GM21390 (cell line): ENCODE measurements around the gene KCNN1.
A peak's percentile ranks its signal among the peaks of the same experiment; 100 is the strongest.
"Not testable (repeated sequence)": the region's sequence is repeated elsewhere in the genome, so short reads cannot be mapped to it uniquely, and the experiment has no call there.

Experiments used
- ATAC-seq: cut with Tn5 transposase; IDR thresholded peaks from one replicate; pipeline ENCODE4 v1.9.1; 2021; ENCODE audit not compliant: unreplicated experiment

The KCNN1 gene

GRCh38 chr19:17967257-17968051 is 547 bp downstream of the KCNN1 start:
- no peak for ATAC-seq

- no peak for ATAC-seq
Observed at GRCh38 chr19:17968362-17968761, 1.5 kb downstream of the KCNN1 start.

DNA sequence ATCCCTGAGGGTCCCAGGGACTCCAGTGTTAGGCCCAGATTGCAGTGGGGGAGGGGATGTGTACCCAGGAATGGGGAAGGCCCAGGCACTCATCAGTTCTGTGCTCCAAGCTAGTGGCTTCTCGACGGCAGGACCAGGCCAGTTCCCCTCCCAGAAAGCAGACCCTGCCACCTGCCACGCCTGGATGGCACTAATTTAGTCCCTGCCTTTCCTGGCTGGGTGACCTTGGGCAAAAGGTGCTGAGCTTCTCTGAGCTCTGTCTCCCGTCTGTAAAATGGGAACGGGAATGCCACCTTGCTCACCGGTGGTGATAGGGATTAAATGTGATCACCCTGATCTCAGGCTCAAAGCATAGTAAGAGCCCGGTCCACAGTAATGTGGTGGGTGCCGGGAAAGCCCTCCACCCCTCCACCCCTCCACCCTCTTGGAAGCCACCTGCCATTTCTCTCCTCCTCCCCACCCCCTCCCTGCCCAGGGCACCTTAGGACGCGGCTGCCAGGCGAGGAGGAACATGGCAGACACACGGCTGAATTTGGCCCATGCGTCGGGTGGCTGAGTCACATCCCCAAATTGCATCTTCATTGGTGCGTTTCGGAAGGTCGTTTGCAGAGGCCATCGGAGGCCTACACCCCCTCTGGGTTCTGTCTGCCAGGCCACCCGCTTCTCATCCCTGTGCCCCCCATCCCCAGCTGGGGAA is 2.3 kb downstream of the KCNN1 start:
- no peak for ATAC-seq

DNA sequence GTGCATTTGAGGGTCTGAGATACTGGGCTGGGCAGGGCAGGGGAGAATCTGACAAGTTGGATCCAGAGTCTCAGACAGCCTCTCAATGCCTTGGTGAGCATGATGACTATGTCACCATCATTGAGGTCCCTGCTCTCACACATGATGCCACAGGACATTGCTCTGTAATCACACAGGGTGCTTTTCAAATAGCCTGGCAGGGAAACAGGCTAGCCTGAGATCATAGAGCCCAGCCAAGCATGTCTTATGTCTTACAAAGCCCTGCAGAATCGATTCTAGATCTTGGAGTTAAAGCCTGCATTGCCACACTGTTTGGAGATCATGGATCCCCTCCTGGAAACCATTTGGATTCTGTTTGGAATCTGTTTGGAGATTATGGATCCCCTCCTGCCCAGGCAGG is 5.3 kb downstream of the KCNN1 start:
- no peak for ATAC-seq

DNA sequence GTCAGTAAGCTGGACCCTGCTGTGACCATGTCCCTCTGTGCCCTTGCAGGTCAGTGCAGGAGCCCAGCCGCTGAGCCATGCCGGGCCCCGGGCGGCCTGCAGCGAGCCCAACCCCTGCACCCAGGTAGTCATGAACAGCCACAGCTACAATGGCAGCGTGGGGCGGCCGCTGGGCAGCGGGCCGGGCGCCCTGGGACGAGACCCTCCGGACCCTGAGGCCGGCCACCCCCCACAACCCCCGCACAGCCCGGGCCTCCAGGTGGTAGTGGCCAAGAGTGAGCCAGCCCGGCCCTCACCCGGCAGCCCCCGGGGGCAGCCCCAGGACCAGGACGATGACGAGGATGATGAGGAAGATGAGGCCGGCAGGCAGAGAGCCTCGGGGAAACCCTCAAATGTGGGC is 6.9 kb downstream of the KCNN1 start:
- no peak for ATAC-seq

DNA sequence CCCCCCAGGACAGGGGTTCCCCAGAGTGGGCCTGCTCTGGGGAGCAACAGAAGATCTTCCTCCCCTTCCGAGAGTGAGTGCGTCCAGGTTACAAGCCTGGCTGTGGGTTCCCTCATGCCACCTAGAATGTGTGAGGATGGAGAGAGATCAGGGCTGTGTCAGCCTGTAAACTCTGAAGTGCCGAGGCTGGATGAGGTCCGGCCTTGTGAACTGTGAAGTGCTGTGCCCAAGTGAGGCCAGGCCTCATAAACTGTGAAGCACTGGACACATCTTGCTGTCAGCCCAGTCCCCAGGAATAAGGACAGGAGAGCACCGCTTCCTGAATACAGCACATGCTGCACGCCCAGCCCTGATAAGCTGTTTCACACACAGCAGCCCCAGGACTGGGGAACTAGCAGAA is 7.6 kb downstream of the KCNN1 start:
- no peak for ATAC-seq

DNA sequence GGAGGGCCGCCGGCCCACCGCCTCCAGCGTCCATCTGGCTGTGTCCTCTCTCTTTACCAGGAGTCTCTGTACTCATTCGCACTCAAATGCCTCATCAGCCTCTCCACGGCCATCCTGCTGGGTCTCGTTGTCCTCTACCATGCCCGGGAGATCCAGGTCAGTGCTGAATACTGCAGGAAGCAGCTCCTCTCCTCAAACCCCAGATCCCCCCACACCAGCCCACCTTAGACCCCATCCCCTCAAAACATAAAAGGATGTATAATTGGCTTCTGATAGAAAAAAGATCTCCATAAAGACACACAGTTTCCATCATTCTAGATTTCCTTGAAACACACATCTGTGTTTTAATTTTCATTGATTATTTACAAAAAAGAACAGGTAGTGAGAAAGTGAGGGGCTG is 8.1 kb downstream of the KCNN1 start:
- no peak for ATAC-seq

GRCh38 chr19:17977021-17977420 is 10.1 kb downstream of the KCNN1 start:
- ATAC-seq: no peak

DNA sequence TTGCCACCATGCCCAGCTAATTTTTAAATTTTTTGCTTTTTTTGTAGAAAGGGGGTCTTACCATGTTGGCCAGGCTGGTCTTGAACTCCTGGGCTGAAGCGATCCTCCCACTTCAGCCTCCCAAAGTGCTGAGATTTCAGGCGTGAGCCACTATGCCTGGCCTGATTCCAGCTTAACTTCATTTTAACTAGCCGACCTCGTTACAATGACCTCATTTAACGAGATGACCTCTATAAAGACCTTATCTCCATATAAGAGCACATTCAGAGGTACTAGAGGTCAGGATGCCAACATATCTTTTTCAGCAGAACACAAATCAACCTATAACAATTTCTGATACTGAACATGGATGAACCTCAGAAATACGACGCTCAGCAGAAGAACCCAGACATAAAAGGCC is 10.6 kb downstream of the KCNN1 start:
- ATAC-seq: no peak

DNA sequence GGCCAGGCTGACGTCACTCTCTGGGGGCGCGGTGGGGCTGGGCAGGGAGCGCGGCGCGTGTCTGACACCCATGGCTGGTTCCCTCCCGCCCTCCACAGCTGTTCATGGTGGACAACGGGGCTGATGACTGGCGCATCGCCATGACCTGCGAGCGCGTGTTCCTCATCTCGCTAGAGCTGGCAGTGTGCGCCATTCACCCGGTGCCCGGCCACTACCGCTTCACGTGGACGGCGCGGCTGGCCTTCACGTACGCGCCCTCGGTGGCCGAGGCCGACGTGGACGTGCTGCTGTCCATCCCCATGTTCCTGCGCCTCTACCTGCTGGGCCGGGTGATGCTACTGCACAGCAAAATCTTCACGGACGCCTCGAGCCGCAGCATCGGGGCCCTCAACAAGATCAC is 14.7 kb downstream of the KCNN1 start:
- ATAC-seq: no peak

DNA sequence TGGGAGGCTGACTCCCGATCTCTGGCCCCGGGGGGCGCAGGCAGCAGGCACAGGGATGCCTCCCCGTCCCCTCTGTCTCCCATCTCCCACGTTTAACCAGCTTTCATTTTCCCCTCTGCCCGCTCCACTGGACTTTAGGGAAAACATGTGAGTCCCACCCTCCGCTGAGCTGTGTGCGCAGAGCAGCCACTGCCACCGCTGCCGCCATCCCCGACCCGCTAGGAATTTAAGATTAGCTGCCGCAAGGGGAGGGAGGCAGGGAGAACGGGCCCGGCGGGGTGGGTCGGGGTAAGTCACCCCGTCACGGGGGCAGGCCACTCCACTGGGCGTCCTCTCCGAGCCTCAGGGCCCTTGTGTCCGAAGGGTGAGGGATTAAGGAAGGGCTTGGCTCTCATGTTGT is 15.5 kb downstream of the KCNN1 start:
- no peak for ATAC-seq

GRCh38 chr19:17985037-17985818 is 18.3 kb downstream of the KCNN1 start:
- no peak for ATAC-seq

- ATAC-seq: not testable (repeated sequence)
Observed at GRCh38 chr19:17986569-17986968, 19.7 kb downstream of the KCNN1 start.

GRCh38 chr19:17988161-17988560 is 21.3 kb downstream of the KCNN1 start:
- ATAC-seq: no peak

- ATAC-seq: no peak
Observed at GRCh38 chr19:17989425-17990094, 22.7 kb downstream of the KCNN1 start.

GRCh38 chr19:17993076-17993813 is 26.3 kb downstream of the KCNN1 start:
- no peak for ATAC-seq

GRCh38 chr19:17996826-17997316 is 30.0 kb downstream of the KCNN1 start:
- ATAC-seq: peak; percentile 43

GRCh38 chr19:17997969-17998826 is 31.3 kb downstream of the KCNN1 start:
- ATAC-seq: no peak

DNA sequence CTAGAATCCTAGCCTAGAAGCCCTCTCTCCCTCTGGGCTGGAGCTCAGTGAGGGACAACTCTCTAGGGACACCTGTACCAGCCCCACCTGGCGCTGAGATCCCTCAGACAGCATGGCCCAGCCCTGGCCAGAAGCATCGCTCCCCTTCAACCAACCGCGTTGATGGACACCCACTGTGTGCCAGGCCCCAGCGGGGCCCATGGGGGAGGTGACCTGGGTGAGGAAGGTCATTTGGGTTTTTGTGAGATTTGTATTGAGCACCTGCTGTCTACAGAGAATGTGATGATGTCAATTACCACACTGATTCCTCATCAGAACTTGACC is 31.9 kb downstream of the KCNN1 start:
- ATAC-seq: no peak
